HepG2 (cell line): Measurements from ENCODE around the gene HNRNPL. TPM values are rescaled to one million over a fixed set of nuclear protein-coding genes. Genes with fewer than 3 reads are reported as not detected.

Experiments used
- AGO2 ChIP-seq: fragments of 200-400 bp; formaldehyde crosslinking; optimal IDR thresholded peaks from 2 replicates; pipeline ENCODE3; 2017; ENCODE audit warnings: mild to moderate bottlenecking, low read depth, low read length, moderate library complexity
- ASH2L ChIP-seq: fragments of 300-600, 200-600 bp; sonication (generic); IDR thresholded peaks from 2 replicates; pipeline ENCODE4 v1.7.0; 2017; ENCODE audit warnings: low read depth, mild to moderate bottlenecking, moderate library complexity, mixed read lengths, low read length; ENCODE audit not compliant: insufficient read length
- BRCA1 ChIP-seq: sonication (generic); formaldehyde crosslinking; IDR thresholded peaks from 2 replicates; pipeline ENCODE4 v1.4.0; 2020; ENCODE audit warnings: missing genetic modification reagents
- FOXK1 ChIP-seq: sonication (generic); formaldehyde crosslinking; IDR thresholded peaks from 2 replicates; pipeline ENCODE4 v1.4.0; 2020; ENCODE audit warnings: low read depth, missing genetic modification reagents, borderline replicate concordance
- HMGXB4 ChIP-seq, 2 experiments: sonication (generic) in 1 of 2; formaldehyde crosslinking in 1 of 2; IDR thresholded peaks; 2 replicates each; pipeline versions ENCODE4 v1.4.0 to v1.6.1; 2018 to 2020; ENCODE audit warnings: missing genetic modification reagents in 2 of 2, borderline replicate concordance in 1 of 2, low read depth in 1 of 2, mild to moderate bottlenecking in 1 of 2, missing biosample characterization in 1 of 2
- HNRNPL ChIP-seq: fragments of 200-400 bp; formaldehyde crosslinking; IDR thresholded peaks from 2 replicates; pipeline ENCODE4 v1.6.1; 2017; ENCODE audit warnings: mild to moderate bottlenecking, low read depth, low read length
- KDM2A ChIP-seq: sonication (generic); formaldehyde crosslinking; IDR thresholded peaks from 2 replicates; pipeline ENCODE4 v1.4.0; 2020; ENCODE audit warnings: low read depth, missing genetic modification reagents, borderline replicate concordance
- KLF12 ChIP-seq: sonication (generic); formaldehyde crosslinking; IDR thresholded peaks from 2 replicates; pipeline ENCODE4 v1.4.0; 2020; ENCODE audit warnings: missing genetic modification reagents, borderline replicate concordance
- NCOR1 ChIP-seq: fragments of 200-600 bp; sonication (generic); IDR thresholded peaks from 2 replicates; pipeline ENCODE4 v1.7.0; 2017; ENCODE audit warnings: antibody characterized with exemption, low read length, borderline replicate concordance
- SRSF4 ChIP-seq: fragments of 200-400 bp; formaldehyde crosslinking; IDR thresholded peaks from one replicate; pipeline ENCODE4 v1.6.1; 2018; ENCODE audit warnings: mild to moderate bottlenecking, low read depth, low read length, moderate library complexity; ENCODE audit not compliant: poor library complexity, severe bottlenecking
- ZBTB38 ChIP-seq: sonication (generic); formaldehyde crosslinking; IDR thresholded peaks from 2 replicates; pipeline ENCODE4 v1.5.1; 2020; ENCODE audit warnings: mild to moderate bottlenecking, missing genetic modification reagents
- ZMAT5 ChIP-seq: sonication (generic); formaldehyde crosslinking; IDR thresholded peaks from 2 replicates; pipeline ENCODE4 v1.5.0; 2020; ENCODE audit warnings: mild to moderate bottlenecking, low read depth, missing genetic modification reagents, borderline replicate concordance
- ZNF260 ChIP-seq: sonication (generic); formaldehyde crosslinking; IDR thresholded peaks from 2 replicates; pipeline ENCODE4 v1.4.0; 2020; ENCODE audit warnings: missing genetic modification reagents, low read depth, mild to moderate bottlenecking, borderline replicate concordance
- ZNF317 ChIP-seq: sonication (generic); formaldehyde crosslinking; IDR thresholded peaks from 2 replicates; pipeline ENCODE4 v1.5.0; 2020; ENCODE audit warnings: mild to moderate bottlenecking, missing genetic modification reagents
- ZNF382 ChIP-seq: sonication (generic); formaldehyde crosslinking; IDR thresholded peaks from 2 replicates; pipeline ENCODE4 v1.5.0; 2020; ENCODE audit warnings: missing genetic modification reagents, mild to moderate bottlenecking, borderline replicate concordance
- ZNF562 ChIP-seq: sonication (generic); formaldehyde crosslinking; IDR thresholded peaks from 2 replicates; pipeline ENCODE4 v1.8.0; 2022; ENCODE audit warnings: missing genetic modification reagents, borderline replicate concordance
- ZNF615 ChIP-seq: sonication (generic); formaldehyde crosslinking; IDR thresholded peaks from 2 replicates; pipeline ENCODE4 v1.5.0; 2020; ENCODE audit warnings: mild to moderate bottlenecking, missing genetic modification reagents, borderline replicate concordance
- ZNF746 ChIP-seq: sonication (generic); formaldehyde crosslinking; IDR thresholded peaks from 2 replicates; pipeline ENCODE4 v1.8.0; 2022; ENCODE audit warnings: mild to moderate bottlenecking, missing genetic modification reagents
- ZNF790 ChIP-seq: sonication (generic); formaldehyde crosslinking; IDR thresholded peaks from 2 replicates; pipeline ENCODE4 v1.8.0; 2022; ENCODE audit warnings: missing genetic modification reagents, mild to moderate bottlenecking, borderline replicate concordance
- ZSCAN9 ChIP-seq: IDR thresholded peaks from 2 replicates; pipeline ENCODE4 v1.6.1; 2016; ENCODE audit warnings: borderline replicate concordance
- polyA plus RNA-seq, 8 experiments: library from polyadenylated mRNA; depleted of rRNA in 3 of 8; stranded (reverse) in 7 of 8; unstranded in 1 of 8; fragments of >200 nt; fragmentation: Illumina TruSeq in 4 of 8; extraction: Trizol in 4 of 8; gene quantifications; 2 replicates each; pipeline versions ENCODE4 v1.2.1 to v1.2.3, GENCODE V29; 2011 to 2016; ENCODE audit warnings: low read depth in 4 of 8, missing spikeins in 1 of 8, mixed read lengths in 1 of 8; ENCODE audit not compliant: insufficient read depth in 1 of 8
- total RNA-seq, 5 experiments: library from RNA; depleted of rRNA; stranded (reverse); fragments of >200 nt; fragmentation: Illumina TruSeq; extraction: Trizol; gene quantifications; 2 replicates each; pipeline ENCODE4 v1.2.3, GENCODE V29; 2016; ENCODE audit warnings: low read depth in 1 of 5
- TF ChIP-seq, protein P1 (sequence below): IDR thresholded peaks from 2 replicates; pipeline ENCODE4 v1.6.1; 2016; ENCODE audit warnings: mild to moderate bottlenecking, missing biosample characterization, missing genetic modification reagents
- TF ChIP-seq, protein P2 (sequence below): sonication (generic); formaldehyde crosslinking; IDR thresholded peaks from 2 replicates; pipeline ENCODE4 v1.4.0; 2020; ENCODE audit warnings: missing genetic modification reagents, mild to moderate bottlenecking, borderline replicate concordance
- TF ChIP-seq, protein P3 (sequence below), 2 experiments: fragments of 450-650 bp in 1 of 2; sonication (generic) in 1 of 2; formaldehyde crosslinking; IDR thresholded peaks; 2 replicates each; pipeline versions ENCODE4 v1.5.0 to v1.8.0; 2020 to 2022; ENCODE audit warnings: mild to moderate bottlenecking in 1 of 2, missing genetic modification reagents in 1 of 2

Gene HNRNPL
- total and polyA plus RNA-seq, 2 of the 13 experiments (the other 11 are each of a cell fraction or from before 2014, with no cell fraction given), result 156 to 278 TPM

- TF ChIP-seq, protein P1, sequence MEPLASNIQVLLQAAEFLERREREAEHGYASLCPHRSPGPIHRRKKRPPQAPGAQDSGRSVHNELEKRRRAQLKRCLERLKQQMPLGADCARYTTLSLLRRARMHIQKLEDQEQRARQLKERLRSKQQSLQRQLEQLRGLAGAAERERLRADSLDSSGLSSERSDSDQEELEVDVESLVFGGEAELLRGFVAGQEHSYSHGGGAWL (CRISPR knock-in tag), result no peak
- TF ChIP-seq ASH2L, result no peak
- peak; percentile 29; the same call in 1 of the 2 replicates for TF ChIP-seq KDM2A (CRISPR knock-in tag)
- TF ChIP-seq ZBTB38 (CRISPR knock-in tag), result no peak
- TF ChIP-seq, protein P2, sequence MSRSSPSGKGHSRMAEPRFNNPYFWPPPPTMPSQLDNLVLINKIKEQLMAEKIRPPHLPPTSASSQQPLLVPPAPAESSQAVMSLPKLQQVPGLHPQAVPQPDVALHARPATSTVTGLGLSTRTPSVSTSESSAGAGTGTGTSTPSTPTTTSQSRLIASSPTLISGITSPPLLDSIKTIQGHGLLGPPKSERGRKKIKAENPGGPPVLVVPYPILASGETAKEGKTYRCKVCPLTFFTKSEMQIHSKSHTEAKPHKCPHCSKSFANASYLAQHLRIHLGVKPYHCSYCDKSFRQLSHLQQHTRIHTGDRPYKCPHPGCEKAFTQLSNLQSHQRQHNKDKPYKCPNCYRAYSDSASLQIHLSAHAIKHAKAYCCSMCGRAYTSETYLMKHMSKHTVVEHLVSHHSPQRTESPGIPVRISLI (CRISPR knock-in tag), result no peak
- no peak for TF ChIP-seq ZNF790 (CRISPR knock-in tag)
- no peak for TF ChIP-seq ZNF382
- TF ChIP-seq, protein P3, sequence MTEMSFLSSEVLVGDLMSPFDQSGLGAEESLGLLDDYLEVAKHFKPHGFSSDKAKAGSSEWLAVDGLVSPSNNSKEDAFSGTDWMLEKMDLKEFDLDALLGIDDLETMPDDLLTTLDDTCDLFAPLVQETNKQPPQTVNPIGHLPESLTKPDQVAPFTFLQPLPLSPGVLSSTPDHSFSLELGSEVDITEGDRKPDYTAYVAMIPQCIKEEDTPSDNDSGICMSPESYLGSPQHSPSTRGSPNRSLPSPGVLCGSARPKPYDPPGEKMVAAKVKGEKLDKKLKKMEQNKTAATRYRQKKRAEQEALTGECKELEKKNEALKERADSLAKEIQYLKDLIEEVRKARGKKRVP (CRISPR knock-in tag; IDR thresholded peaks at IDR 0.05), result no peak
- TF ChIP-seq AGO2, result no peak
- TF ChIP-seq SRSF4, result no peak
- no peak for TF ChIP-seq ZMAT5 (CRISPR knock-in tag)
- no peak for TF ChIP-seq HNRNPL
- 0 out of 2 replicates have a peak, but pooled peaks have one; percentile 13 for TF ChIP-seq ZNF317 (CRISPR knock-in tag)
- TF ChIP-seq FOXK1 (CRISPR knock-in tag), result no peak; the same call in 1 of the 2 replicates
- TF ChIP-seq ZSCAN9 (CRISPR knock-in tag), result 0 out of 2 replicates have a peak, but pooled peaks have one; percentile 7
- no peak for TF ChIP-seq ZNF746 (CRISPR knock-in tag)
- TF ChIP-seq HMGXB4 (CRISPR knock-in tag; IDR thresholded peaks at IDR 0.05; ENCODE audit: borderline replicate concordance in 1 of 2, low read depth in 1 of 2), result no peak
- no peak for TF ChIP-seq ZNF562 (CRISPR knock-in tag)
- TF ChIP-seq ZNF615 (CRISPR knock-in tag), result no peak
- no peak for TF ChIP-seq ZNF260 (CRISPR knock-in tag)
- TF ChIP-seq NCOR1, result peak; percentile 11; the same call in 1 of the 2 replicates
- no peak for TF ChIP-seq BRCA1 (CRISPR knock-in tag)
- TF ChIP-seq KLF12, result no peak
Measured at GRCh38 chr19:38850436-38850975, 720 bp upstream of the HNRNPL start (continued).
